Measurements from ENCODE around the gene UBQLN4. TPM values are rescaled to one million over a fixed set of nuclear protein-coding genes. Genes with fewer than 3 reads are reported as not detected.

Gene UBQLN4
- total RNA-seq, 1 donor from 2014 or later = 43.7 TPM

DNA sequence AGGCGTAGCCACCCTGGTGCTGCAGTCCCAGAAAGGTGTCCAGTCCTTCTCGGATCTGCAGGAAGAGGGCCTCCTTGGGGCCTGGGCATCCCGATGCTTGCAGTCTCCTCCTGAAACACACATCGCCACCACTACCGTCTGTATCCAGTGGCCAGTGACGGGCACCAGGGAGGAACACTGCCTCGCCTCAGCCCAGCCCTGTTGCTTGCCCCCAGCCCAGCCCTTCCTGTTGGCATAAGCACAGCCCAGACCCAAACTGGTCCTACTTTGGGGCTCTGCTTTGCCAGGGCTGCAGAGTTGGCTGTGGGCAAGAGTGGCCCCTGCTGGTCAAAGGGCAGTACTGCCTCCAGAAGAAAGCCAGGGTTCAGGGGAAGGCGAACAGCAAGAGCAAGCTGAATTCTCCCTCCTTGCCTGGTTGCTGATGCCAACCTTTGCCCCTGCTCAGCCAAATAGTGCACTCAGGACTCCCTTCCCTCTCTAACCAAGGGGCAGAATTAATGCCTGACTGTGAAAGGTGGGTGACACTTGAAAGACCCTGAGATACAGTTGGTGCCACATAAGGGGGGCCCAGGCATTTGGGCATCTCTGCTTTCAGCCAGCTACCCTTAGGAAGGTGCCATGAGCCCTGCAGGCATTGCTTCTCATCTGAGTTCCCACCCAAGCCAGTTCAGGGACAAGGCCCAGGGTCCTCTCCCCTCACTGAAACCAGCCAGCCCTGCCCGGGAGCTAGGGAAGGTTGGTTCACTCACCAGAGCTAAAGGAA is 64.2 kb downstream of the UBQLN4 start:
- Histone ChIP-seq H3K27me3 (no peaks in the 10 kb centered on the region), H3K79me2 (ENCODE audit: low read depth) (no peaks in the 10 kb centered on the region), H3K4me3 (no peak overlapping the region), H3K27ac (no peak overlapping the region), H3K36me3 (no peaks in the 10 kb centered on the region), H2AFZ (replicated peaks) (peak overlapping the region; percentile 73), H4K20me1 (ENCODE audit: low read depth) (no peaks in the 10 kb centered on the region), H3K9me3 (ENCODE audit: low read depth) (no peaks in the 10 kb centered on the region), H3K4me2 (no peak overlapping the region), H3F3A (ENCODE audit: low read depth) (peaks cover 4% of the 10 kb centered on the region), H3K4me1 (peaks cover 4% of the 10 kb centered on the region), H3K9ac (no peak overlapping the region)
- Mint-ChIP-seq H3K4me1 (peaks cover 9% of the 10 kb centered on the region), H3K9me3 (no peaks in the 10 kb centered on the region), H3K36me3 (no peaks in the 10 kb centered on the region), H3K27me3 (ENCODE audit: insufficient read depth, low read depth) (peaks cover 3% of the 10 kb centered on the region), H3K4me3 (no peak overlapping the region), H3K27ac (no peak overlapping the region)
- DNase-seq (ENCODE audit: low spot score) = peak; percentile 78
- TF ChIP-seq CTCF (IDR thresholded peaks at IDR 0.05) (peak; percentile 94), EZH2phosphoT487 (IDR thresholded peaks at IDR 0.05) (no peak), EZH2 (IDR thresholded peaks at IDR 0.05) (no peak)

Other genes starting within 250 kb of the UBQLN4 start
- 31.4 and 41.8 TPM in 2 replicates for gene GON4L, start 196.6 kb downstream of the UBQLN4 start, total RNA-seq (ENCODE audit: low replicate concordance)
- gene SYT11, start 194.2 kb downstream of the UBQLN4 start, total RNA-seq (ENCODE audit: low replicate concordance) = 6.3 TPM in 2 replicates
- gene RIT1, start 142.4 kb downstream of the UBQLN4 start, total RNA-seq (ENCODE audit: low replicate concordance) = 41.5 and 51.3 TPM in 2 replicates
- 91.5 and 91.9 TPM in 2 replicates for gene KHDC4, start 119.4 kb downstream of the UBQLN4 start, total RNA-seq (ENCODE audit: low replicate concordance)
- not detected in 2 replicates for gene RXFP4, start 112.2 kb downstream of the UBQLN4 start, total RNA-seq (ENCODE audit: low replicate concordance)
- 79.7 and 108 TPM in 2 replicates for gene ARHGEF2, start 75.3 kb downstream of the UBQLN4 start, total RNA-seq (ENCODE audit: low replicate concordance)
- gene SSR2, start 32.8 kb downstream of the UBQLN4 start, total RNA-seq (ENCODE audit: low replicate concordance) = 293 and 314 TPM in 2 replicates
- 29.4 and 50.6 TPM in 2 replicates for gene LAMTOR2, start 984 bp upstream of the UBQLN4 start, total RNA-seq (ENCODE audit: low replicate concordance)
- 2.4 and 7.7 TPM in 2 replicates for gene RAB25, start 7.4 kb upstream of the UBQLN4 start, total RNA-seq (ENCODE audit: low replicate concordance)
- gene MEX3A, start 28.7 kb upstream of the UBQLN4 start, total RNA-seq (ENCODE audit: low replicate concordance) = 32.2 and 62.6 TPM in 2 replicates
- 20.5 and 35.8 TPM in 2 replicates for gene LMNA, start 60.9 kb upstream of the UBQLN4 start, total RNA-seq (ENCODE audit: low replicate concordance)
- 0.69 and 1.8 TPM in 2 replicates for gene SEMA4A, start 99.8 kb upstream of the UBQLN4 start, total RNA-seq (ENCODE audit: low replicate concordance)
- gene SLC25A44, start 140.3 kb upstream of the UBQLN4 start, total RNA-seq (ENCODE audit: low replicate concordance) = 4.6 and 9.4 TPM in 2 replicates
- 99.3 and 103 TPM in 2 replicates for gene PMF1, start 159.2 kb upstream of the UBQLN4 start, total RNA-seq (ENCODE audit: low replicate concordance)
- 0.22 and 0.40 TPM in 2 replicates for gene BGLAP, start 188.4 kb upstream of the UBQLN4 start, total RNA-seq (ENCODE audit: low replicate concordance)
- 5.0 and 8.5 TPM in 2 replicates for gene PAQR6, start 194.3 kb upstream of the UBQLN4 start, total RNA-seq (ENCODE audit: low replicate concordance)
- 45.9 and 84.5 TPM in 2 replicates for gene SMG5, start 229.0 kb upstream of the UBQLN4 start, total RNA-seq (ENCODE audit: low replicate concordance)
- gene TMEM79, start 230.5 kb upstream of the UBQLN4 start, total RNA-seq (ENCODE audit: low replicate concordance) = 1.7 and 3.2 TPM in 2 replicates
- 38.7 and 52.3 TPM in 2 replicates for gene GLMP, start 241.9 kb upstream of the UBQLN4 start, total RNA-seq (ENCODE audit: low replicate concordance)
- 0.34 TPM in 1 of 2 replicates, not detected in the other for gene VHLL, start 245.5 kb upstream of the UBQLN4 start, total RNA-seq (ENCODE audit: low replicate concordance)